NCI-H82 treated with DMSO at 0.1 percent for 48 hours (cell line): ENCODE measurements around the gene SNRPA.

Experiments used
- DNase-seq: peaks from one replicate; lab custom pipeline; 2025; ENCODE audit not compliant: unreplicated experiment; lab: John Stamatoyannopoulos, UW

The SNRPA gene

DNA sequence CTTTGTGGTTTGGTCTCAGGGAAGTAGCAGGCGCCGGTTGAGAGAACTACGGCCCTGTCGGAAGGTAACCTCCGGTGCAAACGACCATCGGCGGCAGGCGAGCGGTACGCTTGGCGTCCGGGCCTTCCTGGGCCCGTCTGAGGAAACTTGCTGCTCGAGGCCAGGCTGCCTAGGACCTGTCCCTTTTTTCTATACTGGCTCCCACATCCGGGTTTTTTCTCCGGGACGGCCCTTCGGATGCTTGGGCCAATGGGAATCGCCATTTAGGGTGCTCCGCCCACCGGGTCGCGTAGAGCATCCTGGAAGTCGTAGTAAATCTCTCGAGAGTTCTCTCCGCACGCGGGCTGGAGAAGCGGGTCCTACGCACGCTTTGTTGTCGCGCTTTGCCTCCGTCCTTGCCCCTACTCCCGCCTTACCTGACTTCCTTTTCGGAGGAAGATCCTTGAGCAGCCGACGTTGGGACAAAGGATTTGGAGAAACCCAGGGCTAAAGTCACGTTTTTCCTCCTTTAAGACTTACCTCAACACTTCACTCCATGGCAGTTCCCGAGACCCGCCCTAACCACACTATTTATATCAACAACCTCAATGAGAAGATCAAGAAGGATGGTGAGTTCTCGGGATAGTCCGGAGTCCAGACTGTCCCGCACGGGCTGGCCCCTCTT, at the start of gene SNRPA:
Gene SNRPA (plus strand): TSS at position 330 of the 664 bp plus-strand sequence. CDS start 206 bp downstream, at position 536.
- DNase-seq: peak; percentile 96

GRCh38 chr19:40701758-40702157, 49.2 kb upstream of the SNRPA start:
- no peak for DNase-seq

GRCh38 chr19:40702337-40703012, 48.5 kb upstream of the SNRPA start:
- peak; percentile 54 for DNase-seq

- DNase-seq: no peak
Measured at GRCh38 chr19:40703029-40703755, 47.8 kb upstream of the SNRPA start.

- no peak for DNase-seq
Measured at GRCh38 chr19:40704491-40705361, 46.3 kb upstream of the SNRPA start.

DNA sequence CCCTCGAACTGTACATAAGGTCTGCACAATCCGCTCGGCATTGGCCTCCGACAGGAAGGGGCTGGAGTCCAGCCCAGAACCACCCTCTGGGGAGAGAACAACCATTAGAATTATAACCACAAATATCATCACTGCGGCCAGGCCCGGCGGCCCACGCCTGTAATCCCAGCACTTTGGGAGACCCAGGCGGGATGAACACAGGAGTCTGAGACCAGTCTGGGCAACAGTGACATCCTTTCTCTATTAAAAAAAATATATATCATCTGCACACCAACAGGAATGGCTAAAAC, 45.7 kb upstream of the SNRPA start:
- DNase-seq: no peak

GRCh38 chr19:40705950-40706619, 44.9 kb upstream of the SNRPA start:
- DNase-seq: no peak

GRCh38 chr19:40707615-40708014, 43.4 kb upstream of the SNRPA start:
- no peak for DNase-seq

DNA sequence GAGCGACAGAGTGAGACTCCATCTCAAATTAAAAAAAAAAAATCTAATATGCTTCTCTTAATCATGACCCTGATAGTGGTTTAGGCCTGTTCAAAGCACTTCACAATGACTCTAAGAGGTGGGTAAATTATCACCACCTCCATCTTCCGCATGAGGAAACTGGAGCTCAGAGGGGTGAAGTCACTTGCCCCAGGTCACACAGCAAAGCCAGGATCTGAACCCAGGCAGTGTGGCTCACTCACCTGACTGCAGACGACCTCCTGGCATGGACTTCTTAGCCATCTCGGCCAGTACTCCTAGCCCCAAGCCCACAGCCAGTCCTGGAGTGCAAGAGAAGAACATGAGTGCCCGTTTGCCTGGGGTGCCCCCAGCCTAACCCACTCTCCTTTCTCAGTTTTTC, 41.2 kb upstream of the SNRPA start:
- DNase-seq: no peak

- DNase-seq: no peak
Measured at GRCh38 chr19:40713939-40714338, 37.1 kb upstream of the SNRPA start.

GRCh38 chr19:40714441-40715299, 36.3 kb upstream of the SNRPA start:
- DNase-seq: peak; percentile 83

GRCh38 chr19:40716031-40716481, 34.9 kb upstream of the SNRPA start:
- DNase-seq: no peak

- peak; percentile 84 for DNase-seq
Measured at GRCh38 chr19:40716482-40717324, 34.3 kb upstream of the SNRPA start, which contains the start of the genes COQ8B and ITPKC. Gene COQ8B (minus strand): TSS chr19:40716886. CDS start chr19:40714632, 2,254 bp downstream. Gene ITPKC (plus strand): TSS chr19:40717112. CDS start chr19:40717136, 24 bp downstream.

DNA sequence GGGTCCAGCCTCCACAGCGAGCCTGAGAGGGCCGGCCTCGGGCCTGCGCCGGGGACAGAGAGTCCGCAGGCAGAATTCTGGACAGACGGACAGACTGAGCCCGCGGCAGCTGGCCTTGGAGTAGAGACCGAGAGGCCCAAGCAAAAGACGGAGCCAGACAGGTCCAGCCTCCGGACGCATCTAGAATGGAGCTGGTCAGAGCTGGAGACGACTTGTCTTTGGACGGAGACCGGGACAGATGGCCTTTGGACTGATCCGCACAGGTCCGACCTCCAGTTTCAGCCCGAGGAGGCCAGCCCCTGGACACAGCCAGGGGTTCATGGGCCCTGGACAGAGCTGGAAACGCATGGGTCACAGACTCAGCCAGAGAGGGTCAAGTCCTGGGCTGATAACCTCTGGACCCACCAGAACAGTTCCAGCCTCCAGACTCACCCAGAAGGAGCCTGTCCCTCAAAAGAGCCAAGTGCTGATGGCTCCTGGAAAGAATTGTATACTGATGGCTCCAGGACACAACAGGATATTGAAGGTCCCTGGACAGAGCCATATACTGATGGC, 33.6 kb upstream of the SNRPA start:
- no peak for DNase-seq

GRCh38 chr19:40717880-40718773, 32.9 kb upstream of the SNRPA start:
- DNase-seq: peak; percentile 14

- DNase-seq: no peak
Measured at GRCh38 chr19:40718774-40719391, 32.1 kb upstream of the SNRPA start.

DNA sequence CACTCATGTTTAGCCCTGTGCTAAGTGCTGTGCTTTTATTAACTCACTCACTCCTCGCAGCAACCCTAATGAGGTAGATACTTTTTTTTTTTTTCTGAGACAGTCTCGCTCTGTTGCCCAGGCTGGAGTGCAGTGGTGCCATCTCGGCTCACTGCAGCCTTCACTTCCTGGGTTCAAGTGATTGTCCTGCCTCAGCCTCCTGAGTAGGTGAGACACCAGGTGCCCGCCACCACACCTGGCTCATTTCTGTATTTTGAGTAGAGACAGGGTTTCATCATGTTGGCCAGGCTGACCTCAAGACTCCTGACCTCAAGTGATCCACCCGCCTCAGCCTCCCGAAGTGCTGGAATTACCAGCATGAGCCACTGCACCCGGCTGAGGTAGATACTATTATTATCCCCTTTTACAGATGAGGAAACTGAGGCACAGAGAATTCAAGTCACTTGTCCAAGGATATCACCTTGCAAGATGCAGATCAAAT, 31.5 kb upstream of the SNRPA start:
- DNase-seq: no peak
